Transverse colon (tissue), 4 donors: ENCODE results near the gene PNMA1. TPM values are rescaled to one million over a fixed set of nuclear protein-coding genes. Genes with fewer than 3 reads are reported as not detected.

Experiments used
- DNase-seq: peaks from one replicate; pipeline ENCODE4 v3.0.0-alpha.2; 2019
- H3K27ac ChIP-seq, 4 donors: fragments of 200-600 bp; sonication (generic); 2 replicates each; pipeline ENCODE4 v1.5.1; 2016 to 2018; ENCODE audit warnings: inconsistent platforms in 4 of 4
- H3K27me3 ChIP-seq: fragments of 200-600 bp; sonication (generic); 2 replicates; pipeline ENCODE4 v1.5.1; 2017; ENCODE audit warnings: inconsistent platforms
- H3K36me3 ChIP-seq, 4 donors: fragments of 200-600 bp; sonication (generic); 2 replicates each; pipeline ENCODE4 v1.5.1; 2017 to 2019; ENCODE audit warnings: inconsistent platforms in 4 of 4
- H3K4me1 ChIP-seq, 4 donors: fragments of 200-600 bp; sonication (generic); 2 replicates each; pipeline ENCODE4 v1.5.1; 2017 to 2020; ENCODE audit warnings: inconsistent platforms in 4 of 4
- H3K4me3 ChIP-seq, 4 donors: fragments of 200-600 bp; sonication (generic); 1 replicate in 1 of 4; 2 replicates in 3 of 4; pipeline versions ENCODE4 v1.5.1 to v1.6.1; 2017 to 2019; ENCODE audit warnings: inconsistent platforms in 4 of 4
- H3K9me3 ChIP-seq, 2 donors: fragments of 200-600 bp; sonication (generic); 2 replicates each; pipeline ENCODE4 v1.5.1; 2017 to 2019; ENCODE audit warnings: inconsistent platforms in 2 of 2
- CTCF ChIP-seq, 5 experiments: fragments of 200-600 bp in 3 of 5; fragments of 450-650 bp in 2 of 5; sonication (generic) in 3 of 5; IDR thresholded peaks; 1 replicate in 2 of 5; 2 replicates in 3 of 5; pipeline ENCODE4 v1.5.1; 2016 to 2017; ENCODE audit warnings: antibody characterized with exemption in 5 of 5, inconsistent platforms in 3 of 5, mild to moderate bottlenecking in 2 of 5, moderate library complexity in 1 of 5
- EP300 ChIP-seq: sonication (generic); formaldehyde crosslinking; IDR thresholded peaks from one replicate; pipeline ENCODE4 v1.6.1; 2017; ENCODE audit warnings: antibody characterized with exemption, low read depth
- POLR2A ChIP-seq: fragments of 450-650 bp; IDR thresholded peaks from one replicate; pipeline ENCODE4 v1.6.1; 2016; ENCODE audit warnings: antibody characterized with exemption, mild to moderate bottlenecking, moderate library complexity
- POLR2AphosphoS5 ChIP-seq, 3 donors: sonication (generic); formaldehyde crosslinking; IDR thresholded peaks; one replicate each; pipeline ENCODE4 v1.6.1; 2016; ENCODE audit warnings: antibody characterized with exemption in 3 of 3
- WGBS, 2 donors: methylation state at CpG; one replicate each; pipeline ENCODE4 v1.1.5; 2018; ENCODE audit warnings: low coverage in 1 of 2; 5-methylcytosine and 5-hydroxymethylcytosine counted together
- in situ Hi-C, 4 donors: fragments of 200-750 bp; cut with MboI; loops; one replicate each; pipeline versions ENCODE4 v1.15.0 to v1.15.1; 2017; ENCODE audit warnings: low sequenced_read_pairs in 3 of 4, low pct_ligation_motif_present in 1 of 4, low pct_unique_long_range_greater_than_20kb in 1 of 4
- intact Hi-C: fragments of 100-400 bp; cut with DNase I; formaldehyde crosslinking; loops from one replicate; pipeline ENCODE4 v1.15.1; 2023; ENCODE audit warnings: low total_unique reads
- total RNA-seq, 4 donors: library from RNA; depleted of rRNA; stranded (reverse); fragments of >200 nt; gene quantifications; one replicate each; pipeline ENCODE4 v1.1.0, GENCODE V29; 2016

The PNMA1 gene, protein sequence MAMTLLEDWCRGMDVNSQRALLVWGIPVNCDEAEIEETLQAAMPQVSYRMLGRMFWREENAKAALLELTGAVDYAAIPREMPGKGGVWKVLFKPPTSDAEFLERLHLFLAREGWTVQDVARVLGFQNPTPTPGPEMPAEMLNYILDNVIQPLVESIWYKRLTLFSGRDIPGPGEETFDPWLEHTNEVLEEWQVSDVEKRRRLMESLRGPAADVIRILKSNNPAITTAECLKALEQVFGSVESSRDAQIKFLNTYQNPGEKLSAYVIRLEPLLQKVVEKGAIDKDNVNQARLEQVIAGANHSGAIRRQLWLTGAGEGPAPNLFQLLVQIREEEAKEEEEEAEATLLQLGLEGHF
- total RNA-seq, result 10 to 100 TPM; 12.7 to 22.1 (median 12.7) TPM

- DNase-seq, result peak; percentile 91
- H3K4me3 ChIP-seq, result peak within 1 kb of the TSS; percentile 81 to 93 (median 87)
- H3K36me3 ChIP-seq, result peaks cover 0 to 8% (median 0%) of the 10 kb centered on the region in 4 donors
- in situ Hi-C loops (no loop called here), intact Hi-C loops (no loop called here)
- WGBS, 2 donors, result 0 to 1% methylated on average over 15 to 64 of the region's 113 CpGs
- H3K27ac ChIP-seq, result peak within 1 kb of the TSS; percentile 91 to 98 (median 97)
- no peaks in the 10 kb centered on the region for H3K9me3 ChIP-seq
- TF ChIP-seq POLR2A (peak; percentile 67), POLR2AphosphoS5 (IDR thresholded peaks at IDR 0.05) (peak; percentile 85 to 93 (median 93)), CTCF (IDR thresholded peaks at IDR 0.05) (peak in 1 of 5 experiments; percentile 6), EP300 (no peak)
- peaks cover 6 to 38% (median 19%) of the 10 kb centered on the region in 4 donors for H3K4me1 ChIP-seq
- no peaks in the 10 kb centered on the region for H3K27me3 ChIP-seq
These were observed at the start of gene PNMA1 for GRCh38 chr14:73713803-73714655. Gene PNMA1 (minus strand): TSS chr14:73714384. CDS start chr14:73713639, 745 bp downstream.

DNA sequence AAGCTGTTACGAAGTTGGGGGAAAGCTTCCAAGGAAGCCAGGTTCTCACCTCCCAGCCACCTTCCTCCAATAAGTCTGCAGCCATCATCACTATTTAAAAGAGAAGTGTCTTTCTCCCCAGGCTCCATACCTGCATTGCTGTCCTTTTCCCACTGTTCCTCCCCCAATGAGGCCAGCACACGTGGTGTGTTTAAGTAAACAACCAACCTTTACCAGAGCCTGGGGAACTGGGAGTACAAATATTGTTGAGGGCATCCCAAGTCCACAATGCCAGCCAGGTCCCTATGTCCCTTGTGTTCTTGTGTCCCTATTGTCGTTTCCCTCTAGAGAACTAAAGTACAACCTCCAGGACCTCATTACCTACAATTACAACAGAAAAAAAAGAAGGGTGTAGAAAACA lies 49.2 kb upstream of the PNMA1 start:
- intact Hi-C loops, result no loop called here
- Histone ChIP-seq H3K4me1 (peaks cover 51 to 84% (median 63%) of the 10 kb centered on the region in 4 donors), H3K4me3 (no peak overlapping the region), H3K27me3 (no peaks in the 10 kb centered on the region), H3K36me3 (no peaks in the 10 kb centered on the region), H3K27ac (peak overlapping the region; percentile 99 to 100 (median 100)), H3K9me3 (no peaks in the 10 kb centered on the region)
- in situ Hi-C loops, result no loop called here
- 41 to 43% methylated on average over 3 of the region's 3 CpGs for WGBS, 2 donors
- TF ChIP-seq POLR2A (no peak), POLR2AphosphoS5 (IDR thresholded peaks at IDR 0.05) (no peak), CTCF (IDR thresholded peaks at IDR 0.05) (no peak), EP300 (no peak)
- peak; percentile 26 for DNase-seq

GRCh38 chr14:73762375-73762822 lies 48.2 kb upstream of the PNMA1 start:
- intact Hi-C loops (no loop called here), in situ Hi-C loops (no loop called here)
- Histone ChIP-seq H3K9me3 (no peaks in the 10 kb centered on the region), H3K4me1 (peaks cover 61 to 84% (median 73%) of the 10 kb centered on the region in 4 donors), H3K27ac (peak overlapping the region; percentile 99 to 100 (median 100)), H3K4me3 (no peak overlapping the region), H3K36me3 (no peaks in the 10 kb centered on the region), H3K27me3 (no peaks in the 10 kb centered on the region)
- TF ChIP-seq EP300 (no peak), CTCF (IDR thresholded peaks at IDR 0.05) (peak in 1 of 5 experiments; percentile 9)
- DNase-seq, result peak; percentile 70
- WGBS, 2 donors, result 25 to 40% methylated on average over 2 to 8 of the region's 8 CpGs
